Ovary (tissue), 3 donors: Measurements from ENCODE around the gene PRKD2.

Experiments used
- EP300 ChIP-seq: sonication (generic); formaldehyde crosslinking; IDR thresholded peaks from one replicate; pipeline ENCODE4 v1.6.1; 2017; ENCODE audit warnings: antibody characterized with exemption
- POLR2A ChIP-seq: fragments of 450-650 bp; IDR thresholded peaks from one replicate; pipeline ENCODE4 v1.6.1; 2017; ENCODE audit warnings: antibody characterized with exemption, mild to moderate bottlenecking, moderate library complexity
- TF ChIP-seq, protein P1 (sequence below), 3 donors: fragments of 450-650 bp in 2 of 3; fragments of 200-600 bp in 1 of 3; IDR thresholded peaks; one replicate each; pipeline versions ENCODE4 v1.5.1 to v1.8.0; 2016 to 2022; ENCODE audit warnings: antibody characterized with exemption in 3 of 3, mild to moderate bottlenecking in 1 of 3
- donor health status: DM: no; HTN: no; CAD: no.

DNA sequence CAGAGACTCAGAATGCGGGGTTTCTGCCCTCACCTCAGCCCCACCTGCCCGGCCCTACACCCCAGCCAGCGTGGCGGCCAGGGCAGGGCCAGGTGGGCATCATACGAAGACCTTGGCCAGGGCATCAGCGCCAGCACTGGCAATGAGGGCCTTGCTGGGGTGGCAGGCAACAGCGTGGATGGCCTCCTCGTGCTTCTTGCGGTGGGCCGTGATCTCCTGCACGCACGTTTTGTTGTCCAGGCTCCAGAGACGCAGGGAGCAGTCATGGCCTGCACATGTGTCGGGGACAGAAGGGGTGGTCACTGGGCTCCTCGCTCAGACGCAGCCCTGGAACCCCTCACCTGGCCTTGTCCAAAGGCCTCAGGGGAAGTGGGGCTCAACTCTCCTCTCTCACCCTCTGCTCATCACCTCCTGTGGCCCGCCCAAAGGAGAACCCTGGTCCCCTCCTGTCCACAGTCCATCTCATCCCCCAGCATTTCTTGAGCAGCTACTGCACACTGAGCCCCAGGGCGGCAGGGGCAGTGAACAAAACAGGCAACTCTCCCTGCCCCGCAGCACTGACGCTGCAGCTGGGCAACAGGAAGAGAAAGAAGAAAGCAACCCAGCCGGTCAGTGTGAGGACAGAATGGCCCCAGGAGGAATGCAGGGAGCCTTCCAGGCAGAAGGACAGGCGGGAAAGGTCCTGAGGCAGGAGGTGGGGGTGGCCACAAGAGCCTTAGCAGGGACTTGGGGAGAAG, 3.8 kb upstream of the PRKD2 start:
- TF ChIP-seq, protein P1, sequence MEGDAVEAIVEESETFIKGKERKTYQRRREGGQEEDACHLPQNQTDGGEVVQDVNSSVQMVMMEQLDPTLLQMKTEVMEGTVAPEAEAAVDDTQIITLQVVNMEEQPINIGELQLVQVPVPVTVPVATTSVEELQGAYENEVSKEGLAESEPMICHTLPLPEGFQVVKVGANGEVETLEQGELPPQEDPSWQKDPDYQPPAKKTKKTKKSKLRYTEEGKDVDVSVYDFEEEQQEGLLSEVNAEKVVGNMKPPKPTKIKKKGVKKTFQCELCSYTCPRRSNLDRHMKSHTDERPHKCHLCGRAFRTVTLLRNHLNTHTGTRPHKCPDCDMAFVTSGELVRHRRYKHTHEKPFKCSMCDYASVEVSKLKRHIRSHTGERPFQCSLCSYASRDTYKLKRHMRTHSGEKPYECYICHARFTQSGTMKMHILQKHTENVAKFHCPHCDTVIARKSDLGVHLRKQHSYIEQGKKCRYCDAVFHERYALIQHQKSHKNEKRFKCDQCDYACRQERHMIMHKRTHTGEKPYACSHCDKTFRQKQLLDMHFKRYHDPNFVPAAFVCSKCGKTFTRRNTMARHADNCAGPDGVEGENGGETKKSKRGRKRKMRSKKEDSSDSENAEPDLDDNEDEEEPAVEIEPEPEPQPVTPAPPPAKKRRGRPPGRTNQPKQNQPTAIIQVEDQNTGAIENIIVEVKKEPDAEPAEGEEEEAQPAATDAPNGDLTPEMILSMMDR (IDR thresholded peaks at IDR 0.05): no peak
- TF ChIP-seq POLR2A: no peak
- TF ChIP-seq EP300: no peak
